ENCODE measurements around the gene GRAMD2B. TPM values are rescaled to one million over a fixed set of nuclear protein-coding genes. Genes with fewer than 3 reads are reported as not detected.

Gene GRAMD2B
- total and polyA plus RNA-seq, 12 donors: 4.0 to 80.9 (median 25.2) TPM

- intact Hi-C loops (cut with DNase I): no loop called here
- no peak for TF ChIP-seq POLR2A (IDR thresholded peaks at IDR 0.05)
- no peak for TF ChIP-seq CTCF (IDR thresholded peaks at IDR 0.05)
- no peak overlapping the region for H3K4me3 ChIP-seq
- H3K27ac ChIP-seq: no peak overlapping the region
- no peaks in the 10 kb centered on the region for H3K9me3 ChIP-seq (replicated peaks in 1 of 3)
- H3K27me3 ChIP-seq: no peaks in the 10 kb centered on the region
- 95 to 100% (median 99%) methylated on average over 2 of the region's 2 CpGs for WGBS, 4 donors
- H3K36me3 ChIP-seq (replicated peaks in 1 of 2): peaks cover 0 to 40% of the 10 kb centered on the region in 2 donors
- peaks cover 14 to 22% of the 10 kb centered on the region in 2 donors for H3K4me1 ChIP-seq (replicated peaks in 1 of 2)
- no peak for DNase-seq
These were observed 49.3 kb downstream of the GRAMD2B start for GRCh38 chr5:126472538-126472889.

- Histone ChIP-seq H3K4me1 (replicated peaks in 1 of 2) (peaks cover 13 to 22% of the 10 kb centered on the region in 2 donors), H3K36me3 (replicated peaks in 1 of 2) (peaks cover 0 to 39% of the 10 kb centered on the region in 2 donors), H3K27ac (peak overlapping the region; percentile 58 to 83 (median 81)), H3K27me3 (no peaks in the 10 kb centered on the region), H3K9me3 (replicated peaks in 1 of 3) (no peaks in the 10 kb centered on the region), H3K4me3 (peak overlapping the region in 1 of 4 donors; percentile 19)
- TF ChIP-seq POLR2A (IDR thresholded peaks at IDR 0.05) (peak in 1 of 2 donors; percentile 16), CTCF (IDR thresholded peaks at IDR 0.05) (peak in 1 of 6 experiments; percentile 4)
- intact Hi-C loops (cut with DNase I): no loop called here
- 19 to 26% (median 21%) methylated on average over 5 of the region's 5 CpGs for WGBS, 4 donors
- DNase-seq: peak; percentile 37 to 74 (median 64)
These were observed 54.3 kb downstream of the GRAMD2B start for GRCh38 chr5:126477294-126478117.

GRCh38 chr5:126479810-126480209 lies 56.6 kb downstream of the GRAMD2B start:
- H3K36me3 ChIP-seq (replicated peaks in 1 of 2): peaks cover 0 to 32% of the 10 kb centered on the region in 2 donors
- H3K4me1 ChIP-seq (replicated peaks in 1 of 2): peaks cover 13 to 22% of the 10 kb centered on the region in 2 donors
- TF ChIP-seq POLR2A (IDR thresholded peaks at IDR 0.05) (no peak), CTCF (IDR thresholded peaks at IDR 0.05) (no peak)
- peak overlapping the region in 1 of 5 donors; percentile 82 for H3K27ac ChIP-seq
- DNase-seq: no peak
- intact Hi-C loops (cut with DNase I): no loop called here
- H3K4me3 ChIP-seq: no peak overlapping the region
- H3K27me3 ChIP-seq: no peaks in the 10 kb centered on the region
- H3K9me3 ChIP-seq (replicated peaks in 1 of 3): no peaks in the 10 kb centered on the region
- WGBS, 4 donors: 74 to 92% (median 81%) methylated on average over 2 of the region's 2 CpGs

- Histone ChIP-seq H3K36me3 (replicated peaks in 1 of 2) (peaks cover 0 to 40% of the 10 kb centered on the region in 2 donors), H3K9me3 (replicated peaks in 1 of 3) (no peaks in the 10 kb centered on the region), H3K27me3 (no peaks in the 10 kb centered on the region), H3K4me1 (replicated peaks in 1 of 2) (peaks cover 13 to 23% of the 10 kb centered on the region in 2 donors), H3K4me3 (no peak overlapping the region), H3K27ac (peak overlapping the region in 1 of 5 donors; percentile 82)
- intact Hi-C loops (cut with DNase I): no loop called here
- no peak for DNase-seq
- TF ChIP-seq POLR2A (IDR thresholded peaks at IDR 0.05) (no peak), CTCF (IDR thresholded peaks at IDR 0.05) (no peak)
These were observed 57.6 kb downstream of the GRAMD2B start for GRCh38 chr5:126480824-126481223.
